GM15510 (cell line): Measurements from ENCODE around the gene PADI3.

Source experiments
- POLR2A ChIP-seq: IDR thresholded peaks from 3 replicates; pipeline ENCODE4 v1.6.1; 2011; ENCODE audit warnings: borderline replicate concordance; ENCODE audit not compliant: insufficient read length; ENCODE audit errors: extremely low read depth

The PADI3 gene

DNA sequence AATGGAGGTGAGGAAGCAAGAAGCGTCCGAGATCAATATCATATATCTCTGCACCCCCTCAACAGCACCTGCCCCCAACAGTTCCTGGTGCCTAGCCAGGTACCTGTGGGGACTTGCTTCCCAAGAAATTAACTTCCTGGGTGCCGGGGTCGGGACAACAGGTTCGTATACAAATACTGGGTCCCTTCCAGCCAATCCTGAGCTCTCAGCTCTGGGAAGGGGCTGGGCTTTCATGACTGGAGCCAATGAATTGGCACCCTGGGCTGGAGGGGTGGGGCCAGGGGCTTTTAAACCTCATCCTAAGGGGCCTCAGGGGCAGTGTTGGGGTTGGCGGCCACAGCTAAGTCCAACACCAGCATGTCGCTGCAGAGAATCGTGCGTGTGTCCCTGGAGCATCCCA is at the start of gene PADI3:
Gene PADI3 (plus strand): TSS at position 318 of the 400 bp plus-strand sequence. CDS start 40 bp downstream, at position 358.
- TF ChIP-seq POLR2A = no peak

DNA sequence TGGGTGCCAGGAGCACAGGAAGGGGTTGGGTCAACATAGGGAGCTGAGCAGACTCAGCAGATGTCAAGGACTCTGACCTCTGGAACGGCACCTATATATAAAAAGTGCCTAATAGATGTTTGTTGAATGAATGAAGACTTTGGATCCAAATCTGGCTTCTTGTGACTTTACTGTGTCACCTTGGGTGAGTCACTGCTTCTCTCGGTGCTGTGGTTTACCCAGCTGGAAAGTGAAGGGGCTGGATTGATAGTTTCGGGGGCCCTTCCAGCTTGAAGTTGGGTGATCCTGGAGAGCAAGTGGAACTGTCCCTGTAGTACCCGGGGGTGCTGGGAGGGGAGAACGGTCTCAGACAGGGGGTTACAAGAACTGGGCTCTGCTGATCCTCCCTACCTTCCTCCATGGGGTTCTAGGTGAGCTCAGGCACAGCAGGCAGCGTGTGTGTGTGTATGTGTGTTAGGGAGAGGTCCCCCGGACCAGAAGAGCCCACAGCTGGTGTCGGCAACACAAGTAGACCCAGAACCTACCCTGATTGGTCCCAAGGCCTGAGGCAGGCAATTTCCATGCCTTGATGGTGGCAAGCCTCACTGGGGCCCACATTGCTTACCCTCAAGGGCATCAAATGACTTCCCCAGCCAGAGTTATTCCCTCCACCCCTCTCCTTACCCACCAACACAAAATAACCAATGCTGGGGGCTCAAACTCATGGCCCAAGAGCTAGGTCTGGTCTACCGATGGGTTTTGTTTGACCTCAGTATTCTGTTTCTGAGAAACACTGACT is 49.4 kb upstream of the PADI3 start:
- TF ChIP-seq POLR2A = no peak

DNA sequence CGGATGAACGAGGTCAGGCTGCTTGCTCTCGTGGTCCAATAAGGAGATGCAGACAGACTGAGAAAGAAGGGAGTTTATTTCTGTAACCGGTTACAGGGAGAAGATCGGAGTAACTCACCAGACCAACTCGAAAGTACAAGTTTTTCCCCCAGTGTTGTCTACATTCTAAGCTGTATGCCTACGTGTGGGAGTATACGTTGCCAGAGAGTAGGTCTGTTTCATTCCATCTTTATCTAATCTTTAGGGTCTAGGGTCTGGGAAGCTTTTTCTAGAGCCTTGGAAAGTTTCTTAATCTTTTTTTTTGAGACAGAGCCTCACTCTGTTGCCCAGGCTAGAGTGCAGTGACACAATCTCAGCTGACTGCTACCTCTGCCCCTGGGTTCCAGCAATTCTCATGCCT is 48.7 kb upstream of the PADI3 start:
- TF ChIP-seq POLR2A = no peak

GRCh38 chr1:17200756-17201155 is 48.1 kb upstream of the PADI3 start:
- TF ChIP-seq POLR2A = no peak

DNA sequence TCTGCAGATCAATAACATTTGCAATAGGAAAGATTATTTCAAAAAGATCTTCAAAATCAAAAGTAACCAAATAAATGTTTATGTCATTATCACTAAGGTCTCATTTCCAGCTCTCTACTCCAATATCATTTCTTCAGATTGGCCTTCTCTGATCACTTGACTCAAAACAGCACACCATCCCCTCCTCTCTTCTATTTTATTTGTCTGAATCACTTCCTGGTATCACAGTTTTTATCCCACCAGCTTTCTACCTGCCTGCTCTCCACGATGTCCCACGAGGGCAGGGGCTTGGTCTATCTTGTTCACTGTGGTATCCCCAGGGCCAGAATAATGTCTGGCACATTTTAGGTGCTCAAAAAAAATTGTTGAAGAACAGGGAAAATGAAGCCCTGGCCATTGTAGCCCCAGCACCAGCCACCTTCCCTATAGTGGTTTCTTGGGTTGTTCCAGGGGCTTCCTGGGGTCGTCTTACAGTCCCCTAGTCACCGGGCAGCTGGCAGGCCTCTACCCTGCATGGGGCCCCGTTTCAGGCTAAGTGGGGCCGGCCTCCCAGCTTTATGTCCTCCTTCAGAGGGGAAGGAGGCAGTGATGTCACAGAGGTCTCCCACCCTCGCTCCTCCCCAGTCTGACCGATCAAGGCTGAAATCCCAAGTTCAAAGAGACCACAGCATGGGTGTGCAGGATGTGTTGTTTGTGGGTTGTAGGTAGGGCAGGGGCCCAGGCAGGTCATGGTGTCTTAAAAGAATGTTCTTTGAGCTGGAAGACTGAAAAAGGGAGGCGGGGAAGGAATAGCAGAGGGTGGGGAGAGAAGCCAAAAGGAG is 47.5 kb upstream of the PADI3 start:
- TF ChIP-seq POLR2A = no peak

GRCh38 chr1:17204546-17205440 is 44.1 kb upstream of the PADI3 start, which contains the start of gene PADI1:
Gene PADI1, plus strand, starts transcription at chr1:17205128. Its CDS starts 90 bp downstream, at chr1:17205218.
- TF ChIP-seq POLR2A = no peak

DNA sequence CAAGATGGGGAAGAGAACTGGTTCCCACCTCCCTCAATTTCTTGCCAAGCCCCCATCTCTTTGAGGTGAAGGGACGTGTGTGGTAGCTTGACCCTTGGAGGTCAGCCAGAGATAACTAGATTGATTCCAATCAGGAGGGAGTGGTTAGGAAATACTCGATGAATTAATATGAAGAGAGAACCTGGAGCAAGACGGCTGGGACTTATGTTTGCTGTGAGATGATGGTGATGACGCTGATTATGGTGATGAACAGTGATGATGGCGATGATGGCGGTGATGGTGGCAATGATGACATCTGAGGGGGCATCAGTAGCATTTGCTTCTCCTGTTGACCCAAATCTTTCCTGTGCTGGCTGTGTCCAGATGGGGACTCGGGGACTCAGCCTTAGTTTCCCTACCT is 43.2 kb upstream of the PADI3 start:
- no peak for TF ChIP-seq POLR2A

GRCh38 chr1:17206196-17206595 is 42.7 kb upstream of the PADI3 start:
- no peak for TF ChIP-seq POLR2A

GRCh38 chr1:17207046-17207445 is 41.9 kb upstream of the PADI3 start:
- no peak for TF ChIP-seq POLR2A

- no peak for TF ChIP-seq POLR2A
These were observed 41.4 kb upstream of the PADI3 start for GRCh38 chr1:17207540-17207939.

DNA sequence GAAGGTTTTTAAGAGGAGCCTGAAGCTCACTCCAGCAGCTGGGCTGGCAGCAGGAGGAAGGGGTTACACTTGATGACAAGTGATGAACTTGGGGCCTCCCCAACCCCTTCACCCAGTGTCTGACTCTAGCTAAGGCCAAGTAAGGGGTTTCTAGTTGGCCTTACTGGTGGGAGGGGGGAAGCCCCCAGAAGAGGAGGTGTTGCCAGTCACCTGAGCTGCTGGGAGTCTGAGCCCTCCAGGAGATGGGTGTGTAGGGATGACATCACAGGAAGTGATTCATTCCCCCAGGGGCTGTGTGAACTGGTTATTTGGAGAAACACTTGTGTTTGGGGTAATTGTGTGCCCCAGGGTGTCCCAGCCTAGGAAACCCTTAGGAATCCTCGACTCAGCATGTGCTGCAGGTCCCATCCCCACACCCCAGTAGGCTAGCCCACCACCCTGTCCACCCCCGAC is 40.9 kb upstream of the PADI3 start:
- no peak for TF ChIP-seq POLR2A

DNA sequence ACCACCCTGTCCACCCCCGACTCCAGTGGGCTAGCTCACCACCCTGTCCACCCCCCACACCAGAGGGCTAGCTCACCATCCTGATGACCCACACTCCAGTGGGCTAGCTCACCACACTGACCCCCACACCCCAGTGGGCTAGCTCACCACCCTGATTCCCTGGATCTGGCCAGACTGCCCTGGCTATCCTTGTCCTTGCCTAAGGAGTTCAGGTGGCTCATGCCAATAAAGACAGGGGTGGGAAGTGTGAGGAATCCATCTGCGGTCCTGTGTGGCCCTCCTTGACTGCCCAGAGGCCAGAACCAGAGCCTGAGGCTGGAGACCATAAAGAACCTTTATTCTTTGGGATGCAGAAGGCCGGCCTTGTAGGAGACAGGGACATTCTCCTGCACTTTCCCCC is 40.4 kb upstream of the PADI3 start:
- TF ChIP-seq POLR2A = no peak

- no peak for TF ChIP-seq POLR2A
These were observed 39.5 kb upstream of the PADI3 start for GRCh38 chr1:17209430-17209829.

DNA sequence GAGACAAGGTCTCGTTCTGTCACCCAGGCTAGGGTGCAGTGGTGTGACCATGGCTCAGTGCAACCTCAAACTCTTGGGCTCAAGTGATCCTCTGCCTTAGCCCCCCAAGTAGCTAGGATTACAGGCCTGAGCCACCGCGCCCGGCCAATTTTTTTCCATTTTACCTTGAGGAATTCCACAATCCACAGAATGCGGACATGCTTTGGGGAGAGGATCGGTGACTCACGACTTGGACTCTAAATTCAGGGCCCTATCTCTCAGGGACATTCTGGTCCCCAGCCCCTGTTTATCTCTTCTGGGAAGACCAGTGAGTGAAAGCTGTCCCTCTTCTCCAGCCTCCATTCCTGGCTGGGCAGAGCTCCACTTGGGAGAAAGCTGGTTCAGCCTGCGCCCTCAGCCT is 38.7 kb upstream of the PADI3 start:
- no peak for TF ChIP-seq POLR2A

DNA sequence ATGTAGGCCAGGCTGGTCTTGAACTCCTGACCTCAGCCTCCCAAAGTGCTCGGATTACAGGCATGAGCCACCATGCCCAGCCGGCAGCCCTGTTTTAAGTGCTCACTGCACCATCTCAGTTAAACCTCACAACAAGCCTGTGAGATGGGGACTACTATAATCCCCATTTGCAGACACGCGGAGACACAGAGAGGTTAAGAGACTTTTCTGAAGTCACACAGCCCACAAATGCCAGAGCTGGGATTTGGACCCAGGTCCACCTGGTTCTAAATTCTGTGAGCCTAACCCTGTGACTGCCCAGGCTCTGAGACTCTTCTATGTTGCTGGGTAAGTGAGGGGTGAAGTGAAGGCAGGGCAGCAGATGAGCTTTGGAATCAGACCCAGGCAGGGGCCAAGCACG is 37.5 kb upstream of the PADI3 start:
- no peak for TF ChIP-seq POLR2A
